Activated CD8-positive, alpha-beta T cell treated with anti-CD3 and anti-CD28 coated beads for 36 hours (primary cell): ENCODE data around the gene MAP3K2. TPM values are rescaled to one million over a fixed set of nuclear protein-coding genes. Genes with fewer than 3 reads are reported as not detected.

Experiments
- ATAC-seq: fragments of 200-7000 bp; cut with Tn5 transposase; one replicate; pipeline ENCODE4 v1.10.0; 2021; ENCODE audit warnings: mild to moderate bottlenecking, moderate library complexity
- CTCF ChIA-PET: fragments of 350-600 bp; sonication (Branson Sonifier 250); formaldehyde crosslinking; loops from one replicate; lab custom pipeline; 2021; ENCODE audit warnings: antibody characterized with exemption; lab: Charles Lee
- POLR2A ChIA-PET: fragments of 350-600 bp; sonication (Branson Sonifier 250); formaldehyde crosslinking; loops from one replicate; lab custom pipeline; 2021; ENCODE audit warnings: antibody characterized with exemption; lab: Charles Lee
- DNase-seq: peaks from one replicate; pipeline ENCODE4 v3.0.0-alpha.2; 2020
- H3K27ac Mint-ChIP-seq: one replicate; pipeline ENCODE4 v1.8.0; 2021; ENCODE audit warnings: mild to moderate bottlenecking, mixed read lengths
- H3K27me3 Mint-ChIP-seq: one replicate; pipeline ENCODE4 v1.8.0; 2021; ENCODE audit warnings: mixed read lengths
- H3K36me3 Mint-ChIP-seq: one replicate; pipeline ENCODE4 v1.8.0; 2021; ENCODE audit warnings: low read depth, mixed read lengths
- H3K4me1 Mint-ChIP-seq: one replicate; pipeline ENCODE4 v1.8.0; 2021; ENCODE audit warnings: low read depth, mixed read lengths
- H3K4me3 Mint-ChIP-seq: one replicate; pipeline ENCODE4 v1.8.0; 2021; ENCODE audit warnings: mild to moderate bottlenecking, moderate library complexity, mixed read lengths
- H3K9me3 Mint-ChIP-seq: one replicate; pipeline ENCODE4 v1.8.0; 2021; ENCODE audit warnings: mixed read lengths
- intact Hi-C: fragments of 100-400 bp; cut with micrococcal nuclease; formaldehyde crosslinking; loops from one replicate; pipeline ENCODE4 v1.10.0; 2022
- total RNA-seq, 2 experiments: library from RNA; stranded (reverse); gene quantifications; one replicate each; pipeline ENCODE4 v1.2.3, GENCODE V29; 2021
- TF ChIP-seq, protein P1 (sequence below): fragments of 200-600 bp; IDR thresholded peaks from one replicate; pipeline ENCODE4 v1.8.0; 2022; ENCODE audit warnings: antibody characterized with exemption, mild to moderate bottlenecking

The MAP3K2 gene
- total RNA-seq, 2 experiments from 2014 or later = 54.7 to 55.5 TPM

- intact Hi-C loops = no loop called here
- H3K4me1 Mint-ChIP-seq = peaks cover 38% of the 10 kb centered on the region
- H3K27me3 Mint-ChIP-seq = no peaks in the 10 kb centered on the region
- H3K27ac Mint-ChIP-seq = peak overlapping the region; percentile 41
- TF ChIP-seq, protein P1, sequence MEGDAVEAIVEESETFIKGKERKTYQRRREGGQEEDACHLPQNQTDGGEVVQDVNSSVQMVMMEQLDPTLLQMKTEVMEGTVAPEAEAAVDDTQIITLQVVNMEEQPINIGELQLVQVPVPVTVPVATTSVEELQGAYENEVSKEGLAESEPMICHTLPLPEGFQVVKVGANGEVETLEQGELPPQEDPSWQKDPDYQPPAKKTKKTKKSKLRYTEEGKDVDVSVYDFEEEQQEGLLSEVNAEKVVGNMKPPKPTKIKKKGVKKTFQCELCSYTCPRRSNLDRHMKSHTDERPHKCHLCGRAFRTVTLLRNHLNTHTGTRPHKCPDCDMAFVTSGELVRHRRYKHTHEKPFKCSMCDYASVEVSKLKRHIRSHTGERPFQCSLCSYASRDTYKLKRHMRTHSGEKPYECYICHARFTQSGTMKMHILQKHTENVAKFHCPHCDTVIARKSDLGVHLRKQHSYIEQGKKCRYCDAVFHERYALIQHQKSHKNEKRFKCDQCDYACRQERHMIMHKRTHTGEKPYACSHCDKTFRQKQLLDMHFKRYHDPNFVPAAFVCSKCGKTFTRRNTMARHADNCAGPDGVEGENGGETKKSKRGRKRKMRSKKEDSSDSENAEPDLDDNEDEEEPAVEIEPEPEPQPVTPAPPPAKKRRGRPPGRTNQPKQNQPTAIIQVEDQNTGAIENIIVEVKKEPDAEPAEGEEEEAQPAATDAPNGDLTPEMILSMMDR = no peak
- no peak for ATAC-seq
- no peaks in the 10 kb centered on the region for H3K9me3 Mint-ChIP-seq
- DNase-seq = no peak
- CTCF ChIA-PET = no interaction called here
- POLR2A ChIA-PET = no interaction called here
- H3K36me3 Mint-ChIP-seq = peaks cover 6% of the 10 kb centered on the region
- H3K4me3 Mint-ChIP-seq = no peak overlapping the region
Measured at GRCh38 chr2:127392133-127392827, 4.5 kb upstream of the MAP3K2 start.

GRCh38 chr2:127389778-127390435, 2.1 kb upstream of the MAP3K2 start:
- peaks cover 17% of the 10 kb centered on the region for H3K36me3 Mint-ChIP-seq
- H3K4me3 Mint-ChIP-seq = no peak overlapping the region
- H3K9me3 Mint-ChIP-seq = no peaks in the 10 kb centered on the region
- POLR2A ChIA-PET = interaction anchor here (1.1 to 2.5 kb wide), 8 partner anchors 9 to 310 kb away, joined by 3 to 9 read pairs (median 4); no protein-coding TSS in a partner anchor
- H3K4me1 Mint-ChIP-seq = peaks cover 57% of the 10 kb centered on the region
- no peaks in the 10 kb centered on the region for H3K27me3 Mint-ChIP-seq
- TF ChIP-seq, protein P1 = no peak
- DNase-seq = peak; percentile 31
- CTCF ChIA-PET = interaction anchor here (1.3 to 2.3 kb wide), 3 partner anchors 10 to 26 kb away, joined by 3 to 13 read pairs (median 6); no protein-coding TSS in a partner anchor
- ATAC-seq = no peak
- intact Hi-C loops = no loop called here
- H3K27ac Mint-ChIP-seq = peak overlapping the region; percentile 89

DNA sequence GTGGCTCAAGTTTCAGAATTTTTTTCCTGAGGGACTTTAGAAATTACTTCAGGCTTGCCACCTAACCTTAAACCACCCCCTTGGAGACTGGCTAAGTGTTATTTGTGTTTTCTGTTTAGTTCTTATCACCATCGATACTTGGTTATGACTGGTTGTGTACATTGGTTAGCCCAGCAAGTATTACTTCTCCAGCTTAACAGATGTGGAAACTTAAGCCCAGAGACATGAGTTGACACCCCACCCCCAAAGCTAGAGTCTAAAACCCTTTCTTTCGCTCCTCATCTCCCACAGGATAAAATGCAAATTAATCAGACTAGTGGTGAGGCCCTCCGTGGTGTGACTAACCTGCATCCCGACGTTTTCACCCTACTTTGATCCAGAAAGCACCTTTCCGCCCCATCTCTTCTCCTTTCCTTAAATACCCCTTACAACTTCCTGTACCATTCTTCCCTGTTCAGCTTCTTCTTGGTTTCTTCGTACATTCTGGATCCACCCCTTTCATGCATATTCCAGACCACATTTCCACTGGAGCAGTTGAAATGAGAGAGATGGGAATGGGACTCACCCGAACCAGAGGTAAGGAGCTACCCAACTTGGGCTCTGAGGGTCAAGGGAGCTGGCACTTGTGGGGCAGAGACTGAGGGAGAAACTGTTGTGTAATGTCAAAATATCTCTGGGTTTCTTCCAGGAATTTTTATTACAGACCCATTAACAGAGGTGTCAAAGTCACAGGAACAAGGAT, 819 bp upstream of the MAP3K2 start:
- peak overlapping the region; percentile 82 for H3K4me3 Mint-ChIP-seq
- POLR2A ChIA-PET = interaction anchor here (1.0 to 2.5 kb wide), 11 partner anchors 9 to 308 kb away, joined by 3 to 9 read pairs (median 5); no protein-coding TSS in a partner anchor
- H3K36me3 Mint-ChIP-seq = peaks cover 23% of the 10 kb centered on the region
- H3K4me1 Mint-ChIP-seq = peaks cover 65% of the 10 kb centered on the region
- CTCF ChIA-PET = interaction anchor here (1.3 to 2.3 kb wide), 3 partner anchors 11 to 27 kb away, joined by 3 to 13 read pairs (median 6); no protein-coding TSS in a partner anchor
- no peaks in the 10 kb centered on the region for H3K27me3 Mint-ChIP-seq
- H3K9me3 Mint-ChIP-seq = no peaks in the 10 kb centered on the region
- DNase-seq = peak; percentile 33
- peak; percentile 21 for ATAC-seq
- peak overlapping the region; percentile 95 for H3K27ac Mint-ChIP-seq
- TF ChIP-seq, protein P1 = no peak
- intact Hi-C loops = no loop called here

- ChIA-PET POLR2A (interaction anchor here (1.2 kb wide), 1 partner anchor 28 kb away, joined by 3 read pairs; no protein-coding TSS in a partner anchor), CTCF (interaction anchor here (1.1 to 2.0 kb wide), 4 partner anchors 9 to 94 kb away, joined by 3 to 8 read pairs (median 4); no protein-coding TSS in a partner anchor)
- H3K27ac Mint-ChIP-seq = peak overlapping the region; percentile 84
- DNase-seq (peak; percentile 87), ATAC-seq (peak; percentile 75)
- TF ChIP-seq, protein P1 = no peak
- H3K4me1 Mint-ChIP-seq = peaks cover 65% of the 10 kb centered on the region
- H3K4me3 Mint-ChIP-seq = peak overlapping the region; percentile 99
- no peaks in the 10 kb centered on the region for H3K27me3 Mint-ChIP-seq
- no peaks in the 10 kb centered on the region for H3K9me3 Mint-ChIP-seq
- peaks cover 27% of the 10 kb centered on the region for H3K36me3 Mint-ChIP-seq
- intact Hi-C loops = no loop called here
Measured at GRCh38 chr2:127386764-127387654, 766 bp downstream of the MAP3K2 start.
